ENCODE results near the gene FOXA3.

DNA sequence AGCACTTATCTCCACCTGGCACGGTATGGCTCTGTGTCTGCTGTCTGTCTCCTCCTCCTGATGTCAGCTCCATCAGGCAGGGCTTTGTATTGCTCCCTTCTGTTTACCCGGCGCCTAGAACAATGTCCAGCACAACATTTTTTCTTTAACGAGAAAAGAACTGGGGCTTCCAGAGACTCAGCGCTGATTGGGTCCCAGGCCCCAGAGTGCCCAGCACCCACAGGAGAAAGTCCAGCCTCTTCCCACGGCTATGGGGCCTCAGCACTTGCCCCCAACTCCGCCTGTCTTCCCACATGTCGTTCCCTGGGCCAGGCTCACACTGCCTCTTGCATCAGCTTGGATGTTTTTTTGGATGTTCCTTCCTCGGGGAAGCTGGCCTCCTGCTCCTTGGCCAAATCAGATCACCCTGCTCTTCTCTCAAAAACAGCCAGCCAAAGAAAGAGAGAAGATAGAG, 31.4 kb downstream of the FOXA3 start:
- TF ChIP-seq, protein P1, sequence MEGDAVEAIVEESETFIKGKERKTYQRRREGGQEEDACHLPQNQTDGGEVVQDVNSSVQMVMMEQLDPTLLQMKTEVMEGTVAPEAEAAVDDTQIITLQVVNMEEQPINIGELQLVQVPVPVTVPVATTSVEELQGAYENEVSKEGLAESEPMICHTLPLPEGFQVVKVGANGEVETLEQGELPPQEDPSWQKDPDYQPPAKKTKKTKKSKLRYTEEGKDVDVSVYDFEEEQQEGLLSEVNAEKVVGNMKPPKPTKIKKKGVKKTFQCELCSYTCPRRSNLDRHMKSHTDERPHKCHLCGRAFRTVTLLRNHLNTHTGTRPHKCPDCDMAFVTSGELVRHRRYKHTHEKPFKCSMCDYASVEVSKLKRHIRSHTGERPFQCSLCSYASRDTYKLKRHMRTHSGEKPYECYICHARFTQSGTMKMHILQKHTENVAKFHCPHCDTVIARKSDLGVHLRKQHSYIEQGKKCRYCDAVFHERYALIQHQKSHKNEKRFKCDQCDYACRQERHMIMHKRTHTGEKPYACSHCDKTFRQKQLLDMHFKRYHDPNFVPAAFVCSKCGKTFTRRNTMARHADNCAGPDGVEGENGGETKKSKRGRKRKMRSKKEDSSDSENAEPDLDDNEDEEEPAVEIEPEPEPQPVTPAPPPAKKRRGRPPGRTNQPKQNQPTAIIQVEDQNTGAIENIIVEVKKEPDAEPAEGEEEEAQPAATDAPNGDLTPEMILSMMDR (tag by site-specific recombination; IDR thresholded peaks at IDR 0.05): no peak
- TF ChIP-seq ZNF514 (tag by site-specific recombination; IDR thresholded peaks at IDR 0.05): no peak
- TF ChIP-seq ZNF792 (tag by site-specific recombination; IDR thresholded peaks at IDR 0.05): no peak
- TF ChIP-seq ZNF658 (tag by site-specific recombination; IDR thresholded peaks at IDR 0.05): no peak
- TF ChIP-seq SETDB1 (IDR thresholded peaks at IDR 0.05; ENCODE audit: insufficient read length, low read length): no peak
- TF ChIP-seq, protein P2, sequence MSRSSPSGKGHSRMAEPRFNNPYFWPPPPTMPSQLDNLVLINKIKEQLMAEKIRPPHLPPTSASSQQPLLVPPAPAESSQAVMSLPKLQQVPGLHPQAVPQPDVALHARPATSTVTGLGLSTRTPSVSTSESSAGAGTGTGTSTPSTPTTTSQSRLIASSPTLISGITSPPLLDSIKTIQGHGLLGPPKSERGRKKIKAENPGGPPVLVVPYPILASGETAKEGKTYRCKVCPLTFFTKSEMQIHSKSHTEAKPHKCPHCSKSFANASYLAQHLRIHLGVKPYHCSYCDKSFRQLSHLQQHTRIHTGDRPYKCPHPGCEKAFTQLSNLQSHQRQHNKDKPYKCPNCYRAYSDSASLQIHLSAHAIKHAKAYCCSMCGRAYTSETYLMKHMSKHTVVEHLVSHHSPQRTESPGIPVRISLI (tag by site-specific recombination; IDR thresholded peaks at IDR 0.05): no peak
- no peak for TF ChIP-seq ZNF169 (tag by site-specific recombination; IDR thresholded peaks at IDR 0.05)
- TF ChIP-seq ZNF155 (tag by site-specific recombination; IDR thresholded peaks at IDR 0.05): no peak
- TF ChIP-seq ZFP3 (tag by site-specific recombination; IDR thresholded peaks at IDR 0.05; ENCODE audit: low read depth): no peak
- no peak for TF ChIP-seq ZNF2 (tag by site-specific recombination; IDR thresholded peaks at IDR 0.05)

All from HEK293 (cell line).